HCT116 (cell line): Measurements from ENCODE around the gene MAP1LC3B. TPM values are rescaled to one million over a fixed set of nuclear protein-coding genes. Genes with fewer than 3 reads are reported as not detected.

Experiments used
- ATAC-seq: fragments of 200-7000 bp; cut with Tn5 transposase; 2 replicates; pipeline ENCODE4 v1.9.1; 2020; ENCODE audit warnings: mild to moderate bottlenecking, moderate library complexity
- BruUV-seq: library from RNA; stranded (reverse); fragments of 400-500 nt; replicated peaks from 2 replicates; lab custom pipeline; 2021; lab: Mats Ljungman, UMichigan
- CTCF ChIA-PET: fragments of 300-600 bp; sonication (Branson Sonifier 250); formaldehyde crosslinking; loops from one replicate; lab custom pipeline; 2021; ENCODE audit warnings: antibody characterized with exemption; lab: Charles Lee
- POLR2A ChIA-PET: fragments of 300-600, 350-600 bp; sonication (Branson Sonifier 250); formaldehyde crosslinking; loops from one replicate; lab custom pipeline; 2021; ENCODE audit warnings: antibody characterized with exemption; lab: Charles Lee
- RAD21 ChIA-PET, 2 experiments: fragments of 300-600 bp; sonication (Branson Sonifier 250); formaldehyde crosslinking; loops; one replicate each; lab custom pipeline; 2023; ENCODE audit warnings: low total read pairs in 2 of 2; ENCODE audit not compliant: uncharacterized antibody in 2 of 2, unreplicated experiment in 2 of 2, low non-redundant PET in 1 of 2; lab: Charles Lee
- DNase-seq: peaks from one replicate; pipeline ENCODE4 v3.0.0-alpha.2; 2010; ENCODE audit warnings: low read depth, low spot score
- H2AFZ ChIP-seq: fragments of 200-600 bp; shearing (Covaris generic), sonication (generic); 2 replicates; pipeline ENCODE4 v1.6.1; 2017; ENCODE audit warnings: low read depth, mixed run types, mixed read lengths, antibody characterized with exemption, low read length; ENCODE audit not compliant: poor library complexity, severe bottlenecking
- H3K27ac ChIP-seq: 2 replicates; pipeline ENCODE4 v1.5.1; 2012; ENCODE audit warnings: low read depth, low read length
- H3K27me3 ChIP-seq: fragments of 200-600 bp; sonication (generic); 2 replicates; pipeline ENCODE4 v1.6.1; 2016; ENCODE audit warnings: mixed run types, low read length, mixed read lengths; ENCODE audit not compliant: insufficient read depth
- H3K36me3 ChIP-seq, 2 experiments: fragments of 200-500 bp in 1 of 2; fragments of 200-600 bp in 1 of 2; sonication (Bioruptor generic) in 1 of 2; sonication (generic) in 1 of 2; 2 replicates each; pipeline versions ENCODE4 v1.5.1 to v1.6.1; 2014 to 2016; ENCODE audit warnings: low read length in 2 of 2, inconsistent platforms in 1 of 2, mixed read lengths in 1 of 2, mixed run types in 1 of 2; ENCODE audit not compliant: insufficient read depth in 2 of 2, control insufficient read depth in 1 of 2
- H3K4me1 ChIP-seq, 2 experiments: fragments of 200-600 bp in 1 of 2; sonication (generic) in 1 of 2; 2 replicates each; pipeline versions ENCODE4 v1.5.1 to v1.6.1; 2012 to 2017; ENCODE audit warnings: low read length in 2 of 2, inconsistent platforms in 1 of 2, mild to moderate bottlenecking in 1 of 2, mixed read lengths in 1 of 2, mixed run types in 1 of 2, moderate library complexity in 1 of 2; ENCODE audit not compliant: insufficient read depth in 2 of 2, control insufficient read depth in 1 of 2
- H3K4me2 ChIP-seq: fragments of 200-600 bp; sonication (generic); 2 replicates; pipeline ENCODE4 v1.6.1; 2017; ENCODE audit warnings: mixed run types, low read length, mixed read lengths
- H3K4me3 ChIP-seq, 2 experiments: fragments of 200-600 bp in 1 of 2; sonication (generic) in 1 of 2; replicated peaks in 1 of 2; 2 replicates each; pipeline ENCODE4 v1.5.1; 2011 to 2016; ENCODE audit warnings: low read length in 2 of 2, control low read depth in 1 of 2, low read depth in 1 of 2, mild to moderate bottlenecking in 1 of 2, mixed read lengths in 1 of 2, mixed run types in 1 of 2
- H3K79me2 ChIP-seq: fragments of 200-600 bp; sonication (generic); 2 replicates; pipeline ENCODE4 v1.6.1; 2017; ENCODE audit warnings: mild to moderate bottlenecking, mixed run types, low read length, moderate library complexity, mixed read lengths; ENCODE audit not compliant: insufficient read depth
- H3K9ac ChIP-seq: fragments of 200-600 bp; sonication (generic); 2 replicates; pipeline ENCODE4 v1.6.1; 2016; ENCODE audit warnings: low read length, mixed read lengths
- H3K9me2 ChIP-seq: fragments of 200-600 bp; sonication (generic), shearing (Covaris generic); 2 replicates; pipeline ENCODE4 v1.6.1; 2017; ENCODE audit warnings: mixed run types, mild to moderate bottlenecking, moderate library complexity; ENCODE audit not compliant: insufficient read depth
- H3K9me3 ChIP-seq, 2 experiments: fragments of 200-500 bp in 1 of 2; fragments of 200-600 bp in 1 of 2; sonication (Bioruptor generic) in 1 of 2; sonication (generic) in 1 of 2; 2 replicates each; pipeline ENCODE4 v1.6.1; 2014 to 2017; ENCODE audit warnings: low read length in 2 of 2, mixed read lengths in 2 of 2, inconsistent platforms in 1 of 2, low read depth in 1 of 2, mild to moderate bottlenecking in 1 of 2, mixed run types in 1 of 2, moderate library complexity in 1 of 2; ENCODE audit not compliant: control insufficient read depth in 1 of 2, insufficient read depth in 1 of 2
- H4K20me1 ChIP-seq: fragments of 200-600 bp; sonication (generic), shearing (Covaris generic); 2 replicates; pipeline ENCODE4 v1.6.1; 2017; ENCODE audit warnings: mixed run types, mild to moderate bottlenecking, moderate library complexity; ENCODE audit not compliant: insufficient read depth
- EGR1 ChIP-seq: IDR thresholded peaks from 2 replicates; pipeline ENCODE4 v1.6.1; 2012; ENCODE audit warnings: low read depth
- ELF1 ChIP-seq: IDR thresholded peaks from 2 replicates; pipeline ENCODE4 v1.6.1; 2012; ENCODE audit warnings: low read depth, borderline replicate concordance
- FOSL1 ChIP-seq: IDR thresholded peaks from 2 replicates; pipeline ENCODE4 v1.6.1; 2012; ENCODE audit warnings: low read depth
- JUND ChIP-seq: IDR thresholded peaks from 2 replicates; pipeline ENCODE4 v1.6.1; 2012
- MAX ChIP-seq: IDR thresholded peaks from 2 replicates; pipeline ENCODE4 v1.6.1; 2012
- POLR2A ChIP-seq: IDR thresholded peaks from 2 replicates; pipeline ENCODE4 v1.7.0; 2011; ENCODE audit warnings: borderline replicate concordance; ENCODE audit not compliant: insufficient read depth, insufficient read length; ENCODE audit errors: extremely low read depth
- SIN3A ChIP-seq: IDR thresholded peaks from 2 replicates; pipeline ENCODE4 v1.6.1; 2012; ENCODE audit warnings: low read depth
- SP1 ChIP-seq: IDR thresholded peaks from 2 replicates; pipeline ENCODE4 v1.6.1; 2012; ENCODE audit warnings: low read depth
- TCF7L2 ChIP-seq: IDR thresholded peaks from 2 replicates; pipeline ENCODE4 v1.7.0; 2011; ENCODE audit warnings: borderline replicate concordance, inconsistent platforms; ENCODE audit not compliant: insufficient read depth, insufficient read length; ENCODE audit errors: extremely low read depth
- intact Hi-C: fragments of 100-400 bp; cut with micrococcal nuclease; formaldehyde crosslinking; loops from 2 replicates; pipeline ENCODE4 v1.10.0; 2022
- total RNA-seq: library from RNA; stranded (reverse); gene quantifications from one replicate; pipeline ENCODE4 v1.2.1, GENCODE V29; 2021; ENCODE audit not compliant: unreplicated experiment

Gene MAP1LC3B
- total RNA-seq, 1 experiment from 2014 or later = 93.8 TPM

DNA sequence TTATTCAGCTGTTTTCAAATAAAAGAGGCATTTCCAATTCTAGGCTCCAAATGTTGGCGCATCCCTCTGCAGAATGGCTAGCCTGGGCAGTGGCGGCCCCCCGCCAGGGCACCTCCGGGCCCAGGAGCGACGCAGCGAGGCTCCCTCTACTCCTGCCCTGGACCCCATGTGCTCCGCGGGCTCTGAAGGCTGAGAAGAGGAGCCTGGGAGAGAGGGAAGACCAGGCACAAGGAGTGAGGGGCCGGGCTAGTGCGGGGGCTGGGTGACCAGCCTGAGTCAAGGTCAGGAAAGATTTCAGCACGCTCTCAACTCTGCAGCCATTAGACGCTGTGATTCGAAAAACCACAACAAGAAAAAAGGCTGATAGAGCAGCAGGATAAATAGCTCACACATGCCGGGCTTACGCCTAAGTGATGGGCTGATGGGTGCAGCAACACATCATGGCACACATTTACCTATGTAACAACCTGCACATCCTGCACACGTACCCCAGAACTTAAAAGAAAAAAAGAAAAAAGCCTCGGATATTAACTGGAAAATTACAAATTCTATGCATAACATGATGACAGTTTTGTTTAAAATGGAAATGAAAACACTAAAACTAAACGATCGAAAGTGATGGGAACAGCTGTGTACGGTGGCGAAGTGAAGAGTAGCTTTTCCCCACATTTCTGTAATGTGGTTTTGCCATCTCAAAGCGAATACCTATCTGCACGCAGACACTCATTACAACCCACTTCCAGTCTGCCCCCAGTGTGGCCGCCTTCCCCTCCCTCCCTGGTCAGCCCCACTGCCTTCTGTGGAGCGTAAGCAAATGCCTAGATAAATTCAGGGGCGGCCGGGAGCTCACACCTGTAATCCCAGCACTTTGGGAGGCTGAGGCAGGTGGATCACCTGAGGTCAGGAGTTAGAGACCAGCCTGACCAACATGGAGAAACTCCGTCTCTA lies 44.4 kb downstream of the MAP1LC3B start:
- peaks cover 4% of the 10 kb centered on the region; the same call in 1 of the 2 replicates for H4K20me1 ChIP-seq
- H3K4me3 ChIP-seq = no peak overlapping the region
- DNase-seq (no peak), ATAC-seq (no peak)
- no peak overlapping the region for H2AFZ ChIP-seq
- no TSS peak for BruUV-seq
- intact Hi-C loops = no loop called here
- peaks cover 31% of the 10 kb centered on the region for H3K79me2 ChIP-seq
- H3K27me3 ChIP-seq = no peaks in the 10 kb centered on the region
- ChIA-PET RAD21 (no interaction called here), CTCF (interaction anchor here (1.5 kb wide), 1 partner anchor 138 kb away, joined by 3 read pairs; no protein-coding TSS in a partner anchor)
- no peaks in the 10 kb centered on the region for H3K4me1 ChIP-seq
- H3K4me2 ChIP-seq = no peak overlapping the region
- no peak overlapping the region for H3K27ac ChIP-seq
- no peaks in the 10 kb centered on the region for H3K9me3 ChIP-seq
- no peak overlapping the region for H3K9ac ChIP-seq
- peaks cover 3 to 4% of the 10 kb centered on the region in 2 experiments; a peak in 2 of 4 replicates for H3K36me3 ChIP-seq
- H3K9me2 ChIP-seq = no peaks in the 10 kb centered on the region
- TF ChIP-seq EGR1 (no peak), SIN3A (no peak), TCF7L2 (no peak), JUND (no peak)
- TF ChIP-seq, all 23 proteins: peak for 0
- POLR2A ChIA-PET = no interaction called here

- no peak overlapping the region for H3K27ac ChIP-seq
- H3K27me3 ChIP-seq = no peaks in the 10 kb centered on the region
- ATAC-seq = no peak
- H3K4me1 ChIP-seq = no peaks in the 10 kb centered on the region
- H3K4me2 ChIP-seq = no peak overlapping the region
- no TSS peak for BruUV-seq
- H3K4me3 ChIP-seq = no peak overlapping the region
- no peak for DNase-seq
- peaks cover 37% of the 10 kb centered on the region for H3K79me2 ChIP-seq
- H3K36me3 ChIP-seq = peaks cover 0 to under 1% of the 10 kb centered on the region in 2 experiments; a peak in 1 of 4 replicates
- TF ChIP-seq FOSL1 (no peak), POLR2A (no peak), ELF1 (no peak), SP1 (no peak), SIN3A (no peak), MAX (no peak)
- TF ChIP-seq, all 23 proteins: peak for 0
- intact Hi-C loops = no loop called here
- no peaks in the 10 kb centered on the region for H3K9me2 ChIP-seq
- no peaks in the 10 kb centered on the region for H3K9me3 ChIP-seq
- H3K9ac ChIP-seq = no peak overlapping the region
- RAD21 ChIA-PET = no interaction called here
- CTCF ChIA-PET = interaction anchor here (1.5 kb wide), 1 partner anchor 139 kb away, joined by 3 read pairs; no protein-coding TSS in a partner anchor
- POLR2A ChIA-PET = no interaction called here
- peaks cover 5% of the 10 kb centered on the region; the same call in 1 of the 2 replicates for H4K20me1 ChIP-seq
- no peak overlapping the region for H2AFZ ChIP-seq
Observed at GRCh38 chr16:87437327-87437726, 45.2 kb downstream of the MAP1LC3B start.
